Activated CD8-positive, alpha-beta memory T cell treated with anti-CD3 and anti-CD28 coated beads, Interleukin-2, amount 50 U/mL, for 1 hour (primary cell): ENCODE measurements around the gene CHRM2.

Experiments
- DNase-seq: peaks from one replicate; pipeline ENCODE4 v3.0.0-alpha.2; 2020; ENCODE audit errors: extremely low read depth

The CHRM2 gene

GRCh38 chr7:137025469-137026175, 157.2 kb downstream of the CHRM2 start:
- DNase-seq = no peak

GRCh38 chr7:137026176-137026500, 157.7 kb downstream of the CHRM2 start:
- no peak for DNase-seq

GRCh38 chr7:137032436-137032835, 164.0 kb downstream of the CHRM2 start:
- DNase-seq = no peak

- DNase-seq = no peak
Measured at GRCh38 chr7:137036768-137037167, 168.3 kb downstream of the CHRM2 start.

GRCh38 chr7:137038706-137039105, 170.3 kb downstream of the CHRM2 start:
- no peak for DNase-seq

GRCh38 chr7:137040745-137041144, 172.3 kb downstream of the CHRM2 start:
- DNase-seq = no peak

- no peak for DNase-seq
Measured at GRCh38 chr7:137045573-137045972, 177.1 kb downstream of the CHRM2 start.

- no peak for DNase-seq
Measured at GRCh38 chr7:137069249-137069963, 201.0 kb downstream of the CHRM2 start.
